GM06990 (cell line): ENCODE data around the gene MBD4.

ENCODE experiments used
- DNase-seq: peaks from one replicate; pipeline ENCODE4 v3.0.0-alpha.2; 2011; ENCODE audit not compliant: insufficient read length; ENCODE audit errors: extremely low read depth
- H3K27me3 ChIP-seq: replicated peaks from 2 replicates; pipeline ENCODE4 v1.6.0; 2011; ENCODE audit warnings: low read length; ENCODE audit not compliant: control insufficient read depth, insufficient read depth
- H3K36me3 ChIP-seq: 2 replicates; pipeline ENCODE4 v1.5.1; 2011; ENCODE audit warnings: low read length; ENCODE audit not compliant: control insufficient read depth, insufficient read depth
- H3K4me3 ChIP-seq: replicated peaks from 2 replicates; pipeline ENCODE4 v1.5.1; 2011; ENCODE audit warnings: low read depth, mild to moderate bottlenecking, control low read depth, low read length
- CTCF ChIP-seq: IDR thresholded peaks from 2 replicates; pipeline ENCODE4 v1.5.1; 2011; ENCODE audit warnings: low read length, control low read depth, mild to moderate bottlenecking, inconsistent platforms; ENCODE audit not compliant: insufficient read depth, poor library complexity, severe bottlenecking

Gene MBD4

GRCh38 chr3:129474984-129475804 lies 35.4 kb upstream of the MBD4 start:
- no peak overlapping the region for H3K4me3 ChIP-seq
- DNase-seq = no peak
- H3K27me3 ChIP-seq = no peaks in the 10 kb centered on the region
- TF ChIP-seq CTCF = no peak
- H3K36me3 ChIP-seq = peaks cover 3% of the 10 kb centered on the region; the same call in 1 of the 2 replicates

- Histone ChIP-seq H3K36me3 (no peaks in the 10 kb centered on the region; the same call in 1 of the 2 replicates), H3K4me3 (no peak overlapping the region), H3K27me3 (no peaks in the 10 kb centered on the region)
- no peak for DNase-seq
- TF ChIP-seq CTCF = no peak
Observed at GRCh38 chr3:129473769-129474152, 34.0 kb upstream of the MBD4 start.

- DNase-seq = no peak
- H3K27me3 ChIP-seq = no peaks in the 10 kb centered on the region
- no peak overlapping the region for H3K4me3 ChIP-seq
- no peaks in the 10 kb centered on the region; the same call in 1 of the 2 replicates for H3K36me3 ChIP-seq
- no peak for TF ChIP-seq CTCF
Observed at GRCh38 chr3:129473067-129473768, 33.5 kb upstream of the MBD4 start.

- Histone ChIP-seq H3K27me3 (no peaks in the 10 kb centered on the region), H3K36me3 (no peaks in the 10 kb centered on the region; the same call in 1 of the 2 replicates), H3K4me3 (no peak overlapping the region)
- no peak for TF ChIP-seq CTCF
- DNase-seq = no peak
Observed at GRCh38 chr3:129470861-129471260, 31.1 kb upstream of the MBD4 start.

GRCh38 chr3:129469026-129469425 lies 29.3 kb upstream of the MBD4 start:
- Histone ChIP-seq H3K4me3 (no peak overlapping the region), H3K27me3 (no peaks in the 10 kb centered on the region), H3K36me3 (no peaks in the 10 kb centered on the region; the same call in 1 of the 2 replicates)
- no peak for DNase-seq
- TF ChIP-seq CTCF = no peak
